ENCODE results near the gene XRCC6.
"Not testable (repeated sequence)": the region's sequence is repeated elsewhere in the genome, so short reads cannot be mapped to it uniquely, and the experiment has no call there.

Gene XRCC6

GRCh38 chr22:41621099-41621910 is at the start of gene XRCC6:
Gene XRCC6 (plus strand): TSS chr22:41621295. CDS start chr22:41622005, 710 bp downstream.
- peak; percentile 100 for DNase-seq

- DNase-seq = no peak
These were observed 49.3 kb upstream of the XRCC6 start for GRCh38 chr22:41571786-41572185.

GRCh38 chr22:41572305-41572704 is 48.8 kb upstream of the XRCC6 start:
- not testable (repeated sequence) for DNase-seq

- DNase-seq = no peak
These were observed 47.4 kb upstream of the XRCC6 start for GRCh38 chr22:41573677-41574076.

- DNase-seq = no peak
These were observed 46.2 kb upstream of the XRCC6 start for GRCh38 chr22:41574847-41575381.

GRCh38 chr22:41575533-41575932 is 45.6 kb upstream of the XRCC6 start:
- DNase-seq = no peak

GRCh38 chr22:41576877-41577276 is 44.2 kb upstream of the XRCC6 start:
- peak; percentile 48 for DNase-seq

GRCh38 chr22:41578114-41578513 is 43.0 kb upstream of the XRCC6 start:
- DNase-seq = no peak

- DNase-seq = no peak
These were observed 42.3 kb upstream of the XRCC6 start for GRCh38 chr22:41578818-41579217.

GRCh38 chr22:41579297-41579996 is 41.6 kb upstream of the XRCC6 start:
- DNase-seq = no peak

GRCh38 chr22:41579997-41580355 is 41.1 kb upstream of the XRCC6 start:
- no peak for DNase-seq

- no peak for DNase-seq
These were observed 38.4 kb upstream of the XRCC6 start for GRCh38 chr22:41582694-41583093.

- no peak for DNase-seq
These were observed 36.2 kb upstream of the XRCC6 start for GRCh38 chr22:41584881-41585280.

GRCh38 chr22:41585898-41586297 is 35.2 kb upstream of the XRCC6 start:
- no peak for DNase-seq

GRCh38 chr22:41587347-41587723 is 33.8 kb upstream of the XRCC6 start:
- DNase-seq = no peak

- peak; percentile 100 for DNase-seq
These were observed 31.5 kb upstream of the XRCC6 start, which contains the start of gene PMM1 for GRCh38 chr22:41589391-41590241. Gene PMM1 (minus strand): TSS chr22:41589840. CDS start chr22:41589805, 35 bp downstream.

GRCh38 chr22:41593336-41593960 is 27.6 kb upstream of the XRCC6 start:
- not testable (repeated sequence) for DNase-seq

GRCh38 chr22:41595703-41596102 is 25.4 kb upstream of the XRCC6 start:
- DNase-seq = no peak

- peak; percentile 19 for DNase-seq
These were observed 24.1 kb upstream of the XRCC6 start for GRCh38 chr22:41596776-41597634.

GRCh38 chr22:41597635-41597953 is 23.5 kb upstream of the XRCC6 start:
- no peak for DNase-seq

GRCh38 chr22:41598081-41598480 is 23.0 kb upstream of the XRCC6 start:
- no peak for DNase-seq

All from NCI-H2171 treated with DMSO at 0.1 percent for 48 hours (cell line).